UCSD-AML1 (cell line): ENCODE data around the gene UQCRHL.

Source experiments
- DNase-seq: peaks from one replicate; lab custom pipeline; 2025; ENCODE audit not compliant: unreplicated experiment; lab: John Stamatoyannopoulos, UW

UQCRHL gene

GRCh38 chr1:15799004-15799867, 8.2 kb downstream of the UQCRHL start:
- DNase-seq: no peak

GRCh38 chr1:15797614-15798390, 9.6 kb downstream of the UQCRHL start:
- DNase-seq: no peak

- DNase-seq: no peak
Observed at GRCh38 chr1:15796086-15796462, 11.4 kb downstream of the UQCRHL start.

GRCh38 chr1:15788624-15789301, 18.7 kb downstream of the UQCRHL start:
- no peak for DNase-seq

- no peak for DNase-seq
Observed at GRCh38 chr1:15786581-15786980, 20.9 kb downstream of the UQCRHL start.

GRCh38 chr1:15785683-15786082, 21.8 kb downstream of the UQCRHL start:
- DNase-seq: no peak

- no peak for DNase-seq
Observed at GRCh38 chr1:15777909-15778707, 29.3 kb downstream of the UQCRHL start.

GRCh38 chr1:15775706-15776105, 31.7 kb downstream of the UQCRHL start:
- DNase-seq: no peak

GRCh38 chr1:15771836-15772515, 35.5 kb downstream of the UQCRHL start:
- no peak for DNase-seq

GRCh38 chr1:15770313-15770962, 37.0 kb downstream of the UQCRHL start:
- no peak for DNase-seq

GRCh38 chr1:15768388-15768787, 39.1 kb downstream of the UQCRHL start:
- DNase-seq: no peak

- no peak for DNase-seq
Observed at GRCh38 chr1:15767941-15768340, 39.5 kb downstream of the UQCRHL start.

- no peak for DNase-seq
Observed at GRCh38 chr1:15765495-15766194, 41.8 kb downstream of the UQCRHL start.

- no peak for DNase-seq
Observed at GRCh38 chr1:15764890-15765289, 42.6 kb downstream of the UQCRHL start.

GRCh38 chr1:15764269-15764764, 43.1 kb downstream of the UQCRHL start:
- DNase-seq: no peak

GRCh38 chr1:15762546-15762945, 44.9 kb downstream of the UQCRHL start:
- no peak for DNase-seq

- DNase-seq: no peak
Observed at GRCh38 chr1:15761366-15762128, 45.9 kb downstream of the UQCRHL start.

- no peak for DNase-seq
Observed at GRCh38 chr1:15760520-15761211, 46.8 kb downstream of the UQCRHL start.
